Measurements from ENCODE around the gene VPS50.

The VPS50 gene

GRCh38 chr7:93235541-93235940 lies 3.4 kb downstream of the VPS50 start:
- no peak for TF ChIP-seq POLR2A (IDR thresholded peaks at IDR 0.05; ENCODE audit: low read depth, low read length)
- TF ChIP-seq SPI1 (IDR thresholded peaks at IDR 0.05; ENCODE audit: low read depth, low read length): no peak
- TF ChIP-seq PAX5 (IDR thresholded peaks at IDR 0.05; ENCODE audit: insufficient read depth, low read length, severe bottlenecking): no peak
- no peak for TF ChIP-seq POLR2AphosphoS5 (IDR thresholded peaks at IDR 0.05; ENCODE audit: low read depth, low read length)
- TF ChIP-seq POU2F2 (IDR thresholded peaks at IDR 0.05; ENCODE audit: low read depth, low read length): no peak
- TF ChIP-seq TAF1 (IDR thresholded peaks at IDR 0.05; ENCODE audit: low read depth, low read length): no peak
- DNase-seq (ENCODE audit: insufficient read length, low spot score) (no peak), FAIRE-seq (no peak)

GRCh38 chr7:93238131-93238530 lies 6.0 kb downstream of the VPS50 start:
- TF ChIP-seq PAX5 (IDR thresholded peaks at IDR 0.05; ENCODE audit: insufficient read depth, low read length, severe bottlenecking) (no peak), SPI1 (IDR thresholded peaks at IDR 0.05; ENCODE audit: low read depth, low read length) (no peak), POLR2AphosphoS5 (IDR thresholded peaks at IDR 0.05; ENCODE audit: low read depth, low read length) (no peak), POU2F2 (IDR thresholded peaks at IDR 0.05; ENCODE audit: low read depth, low read length) (no peak), POLR2A (IDR thresholded peaks at IDR 0.05; ENCODE audit: low read depth, low read length) (no peak), TAF1 (IDR thresholded peaks at IDR 0.05; ENCODE audit: low read depth, low read length) (no peak)
- FAIRE-seq: no peak
- no peak for DNase-seq (ENCODE audit: insufficient read length, low spot score)

DNA sequence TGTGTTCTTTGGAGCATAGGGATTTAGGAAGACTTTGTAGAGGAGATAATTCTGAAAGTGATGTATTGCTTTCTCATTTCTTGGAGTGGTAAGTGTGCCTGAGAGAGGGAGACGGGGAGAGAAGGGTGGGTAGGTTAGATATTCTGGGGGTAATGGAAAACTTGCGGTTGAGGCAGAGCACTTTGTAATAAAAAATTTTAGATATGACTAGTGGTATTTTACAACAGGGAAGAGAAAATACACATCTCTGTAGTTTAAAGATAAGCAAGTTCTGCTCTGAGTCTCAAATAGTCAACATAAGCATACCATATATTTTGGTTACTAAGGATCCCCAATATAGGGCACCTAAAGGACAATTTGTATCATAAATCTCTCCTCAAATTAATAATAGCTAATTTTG lies 6.6 kb downstream of the VPS50 start:
- DNase-seq (ENCODE audit: insufficient read length, low spot score) (no peak), FAIRE-seq (no peak)
- TF ChIP-seq SPI1 (IDR thresholded peaks at IDR 0.05; ENCODE audit: low read depth, low read length) (no peak), POLR2AphosphoS5 (IDR thresholded peaks at IDR 0.05; ENCODE audit: low read depth, low read length) (no peak), POLR2A (IDR thresholded peaks at IDR 0.05; ENCODE audit: low read depth, low read length) (no peak), POU2F2 (IDR thresholded peaks at IDR 0.05; ENCODE audit: low read depth, low read length) (no peak), TAF1 (IDR thresholded peaks at IDR 0.05; ENCODE audit: low read depth, low read length) (no peak), PAX5 (IDR thresholded peaks at IDR 0.05; ENCODE audit: insufficient read depth, low read length, severe bottlenecking) (no peak)

GRCh38 chr7:93239824-93240223 lies 7.7 kb downstream of the VPS50 start:
- TF ChIP-seq POU2F2 (IDR thresholded peaks at IDR 0.05; ENCODE audit: low read depth, low read length) (no peak), PAX5 (IDR thresholded peaks at IDR 0.05; ENCODE audit: insufficient read depth, low read length, severe bottlenecking) (no peak), POLR2AphosphoS5 (IDR thresholded peaks at IDR 0.05; ENCODE audit: low read depth, low read length) (no peak), TAF1 (IDR thresholded peaks at IDR 0.05; ENCODE audit: low read depth, low read length) (no peak)
- no peak for DNase-seq (ENCODE audit: insufficient read length, low spot score)
- FAIRE-seq: no peak

GRCh38 chr7:93242106-93242505 lies 9.9 kb downstream of the VPS50 start:
- no peak for FAIRE-seq
- TF ChIP-seq POLR2AphosphoS5 (IDR thresholded peaks at IDR 0.05; ENCODE audit: low read depth, low read length) (no peak), POLR2A (IDR thresholded peaks at IDR 0.05; ENCODE audit: low read depth, low read length) (no peak), SPI1 (IDR thresholded peaks at IDR 0.05; ENCODE audit: low read depth, low read length) (no peak), TAF1 (IDR thresholded peaks at IDR 0.05; ENCODE audit: low read depth, low read length) (no peak), PAX5 (IDR thresholded peaks at IDR 0.05; ENCODE audit: insufficient read depth, low read length, severe bottlenecking) (no peak), POU2F2 (IDR thresholded peaks at IDR 0.05; ENCODE audit: low read depth, low read length) (no peak)
- DNase-seq (ENCODE audit: insufficient read length, low spot score): no peak

GRCh38 chr7:93245525-93246432 lies 13.6 kb downstream of the VPS50 start:
- FAIRE-seq (no peak), DNase-seq (ENCODE audit: insufficient read length, low spot score) (no peak)
- no peak for TF ChIP-seq POU2F2 (IDR thresholded peaks at IDR 0.05; ENCODE audit: low read depth, low read length)
- TF ChIP-seq SPI1 (IDR thresholded peaks at IDR 0.05; ENCODE audit: low read depth, low read length): no peak
- TF ChIP-seq POLR2AphosphoS5 (IDR thresholded peaks at IDR 0.05; ENCODE audit: low read depth, low read length): no peak
- no peak for TF ChIP-seq TAF1 (IDR thresholded peaks at IDR 0.05; ENCODE audit: low read depth, low read length)
- TF ChIP-seq PAX5 (IDR thresholded peaks at IDR 0.05; ENCODE audit: insufficient read depth, low read length, severe bottlenecking): no peak
- no peak for TF ChIP-seq POLR2A (IDR thresholded peaks at IDR 0.05; ENCODE audit: low read depth, low read length)

GRCh38 chr7:93249491-93250148 lies 17.5 kb downstream of the VPS50 start:
- DNase-seq (ENCODE audit: insufficient read length, low spot score) (no peak), FAIRE-seq (no peak)
- TF ChIP-seq PAX5 (IDR thresholded peaks at IDR 0.05; ENCODE audit: insufficient read depth, low read length, severe bottlenecking): no peak
- TF ChIP-seq POU2F2 (IDR thresholded peaks at IDR 0.05; ENCODE audit: low read depth, low read length): no peak
- no peak for TF ChIP-seq SPI1 (IDR thresholded peaks at IDR 0.05; ENCODE audit: low read depth, low read length)
- no peak for TF ChIP-seq POLR2A (IDR thresholded peaks at IDR 0.05; ENCODE audit: low read depth, low read length)
- no peak for TF ChIP-seq POLR2AphosphoS5 (IDR thresholded peaks at IDR 0.05; ENCODE audit: low read depth, low read length)
- TF ChIP-seq TAF1 (IDR thresholded peaks at IDR 0.05; ENCODE audit: low read depth, low read length): no peak

GRCh38 chr7:93258661-93259060 lies 26.5 kb downstream of the VPS50 start:
- no peak for TF ChIP-seq POU2F2 (IDR thresholded peaks at IDR 0.05; ENCODE audit: low read depth, low read length)
- no peak for TF ChIP-seq PAX5 (IDR thresholded peaks at IDR 0.05; ENCODE audit: insufficient read depth, low read length, severe bottlenecking)
- TF ChIP-seq SPI1 (IDR thresholded peaks at IDR 0.05; ENCODE audit: low read depth, low read length): no peak
- no peak for TF ChIP-seq POLR2AphosphoS5 (IDR thresholded peaks at IDR 0.05; ENCODE audit: low read depth, low read length)
- no peak for TF ChIP-seq TAF1 (IDR thresholded peaks at IDR 0.05; ENCODE audit: low read depth, low read length)
- TF ChIP-seq POLR2A (IDR thresholded peaks at IDR 0.05; ENCODE audit: low read depth, low read length): no peak
- FAIRE-seq (no peak), DNase-seq (ENCODE audit: insufficient read length, low spot score) (no peak)

DNA sequence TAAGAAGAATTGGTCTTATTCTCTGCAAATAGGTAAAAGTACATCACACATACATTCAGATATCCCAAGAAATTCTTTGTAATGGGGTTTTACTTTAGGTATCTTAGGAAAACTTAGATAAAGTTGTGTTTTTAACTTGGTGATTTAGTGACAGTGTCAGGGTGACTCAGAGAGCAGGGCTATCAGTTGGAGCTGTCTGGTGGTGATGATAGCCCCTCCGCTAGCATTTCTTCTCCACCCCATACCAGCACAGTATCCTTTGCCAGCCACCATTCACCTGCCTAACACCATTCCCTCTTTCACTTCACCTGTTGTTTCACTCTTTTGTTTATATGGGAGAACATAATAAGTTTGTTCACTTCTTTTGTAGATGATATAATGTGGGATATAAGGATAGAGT lies 30.4 kb downstream of the VPS50 start:
- no peak for FAIRE-seq
- DNase-seq (ENCODE audit: insufficient read length, low spot score): no peak
- no peak for TF ChIP-seq POU2F2 (IDR thresholded peaks at IDR 0.05; ENCODE audit: low read depth, low read length)
- no peak for TF ChIP-seq TAF1 (IDR thresholded peaks at IDR 0.05; ENCODE audit: low read depth, low read length)
- TF ChIP-seq PAX5 (IDR thresholded peaks at IDR 0.05; ENCODE audit: insufficient read depth, low read length, severe bottlenecking): no peak
